Transverse colon (tissue), 3 donors: ENCODE measurements around the gene ZNF783.

ENCODE experiments used
- POLR2A ChIP-seq: fragments of 450-650 bp; IDR thresholded peaks from one replicate; pipeline ENCODE4 v1.6.1; 2016; ENCODE audit warnings: antibody characterized with exemption, mild to moderate bottlenecking, moderate library complexity
- TF ChIP-seq, protein P1 (sequence below), 5 experiments: fragments of 200-600 bp in 3 of 5; fragments of 450-650 bp in 2 of 5; sonication (generic) in 3 of 5; IDR thresholded peaks; 1 replicate in 2 of 5; 2 replicates in 3 of 5; pipeline ENCODE4 v1.5.1; 2016 to 2017; ENCODE audit warnings: antibody characterized with exemption in 5 of 5, inconsistent platforms in 3 of 5, mild to moderate bottlenecking in 2 of 5, moderate library complexity in 1 of 5

DNA sequence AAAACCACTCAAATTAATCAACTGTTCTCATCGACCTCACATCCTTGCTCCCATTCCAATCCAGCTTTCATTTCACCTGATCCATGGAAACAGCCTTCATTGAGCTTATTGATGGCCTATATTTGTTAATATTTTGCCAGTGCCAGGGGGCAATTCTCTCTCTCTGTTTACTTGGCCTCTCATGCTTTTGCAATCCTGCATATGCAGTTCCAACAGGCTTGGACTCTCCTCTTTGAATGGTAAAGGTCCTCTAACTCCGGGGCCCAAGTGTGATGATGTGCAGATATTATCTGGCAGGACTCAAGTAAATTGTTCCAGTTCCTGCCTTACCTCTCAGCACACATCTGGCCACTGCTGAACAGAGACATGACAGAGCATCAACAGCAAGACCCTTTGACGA is 67.3 kb downstream of the ZNF783 start:
- TF ChIP-seq POLR2A = no peak
- TF ChIP-seq, protein P1, sequence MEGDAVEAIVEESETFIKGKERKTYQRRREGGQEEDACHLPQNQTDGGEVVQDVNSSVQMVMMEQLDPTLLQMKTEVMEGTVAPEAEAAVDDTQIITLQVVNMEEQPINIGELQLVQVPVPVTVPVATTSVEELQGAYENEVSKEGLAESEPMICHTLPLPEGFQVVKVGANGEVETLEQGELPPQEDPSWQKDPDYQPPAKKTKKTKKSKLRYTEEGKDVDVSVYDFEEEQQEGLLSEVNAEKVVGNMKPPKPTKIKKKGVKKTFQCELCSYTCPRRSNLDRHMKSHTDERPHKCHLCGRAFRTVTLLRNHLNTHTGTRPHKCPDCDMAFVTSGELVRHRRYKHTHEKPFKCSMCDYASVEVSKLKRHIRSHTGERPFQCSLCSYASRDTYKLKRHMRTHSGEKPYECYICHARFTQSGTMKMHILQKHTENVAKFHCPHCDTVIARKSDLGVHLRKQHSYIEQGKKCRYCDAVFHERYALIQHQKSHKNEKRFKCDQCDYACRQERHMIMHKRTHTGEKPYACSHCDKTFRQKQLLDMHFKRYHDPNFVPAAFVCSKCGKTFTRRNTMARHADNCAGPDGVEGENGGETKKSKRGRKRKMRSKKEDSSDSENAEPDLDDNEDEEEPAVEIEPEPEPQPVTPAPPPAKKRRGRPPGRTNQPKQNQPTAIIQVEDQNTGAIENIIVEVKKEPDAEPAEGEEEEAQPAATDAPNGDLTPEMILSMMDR (IDR thresholded peaks at IDR 0.05) = no peak
